KMS-11 (cell line): ENCODE data around the gene CDK6.

Source experiments
- H2AFZ ChIP-seq: fragments of 200-600 bp; sonication (generic); 2 replicates; pipeline ENCODE4 v1.6.1; 2016; ENCODE audit warnings: antibody characterized with exemption, mixed run types, low read depth
- H3K27ac ChIP-seq: fragments of 200-600 bp; sonication (generic); 2 replicates; pipeline ENCODE4 v1.6.1; 2016; ENCODE audit warnings: mild to moderate bottlenecking, mixed run types
- H3K27me3 ChIP-seq: fragments of 200-600 bp; sonication (generic); 2 replicates; pipeline ENCODE4 v1.6.1; 2017; ENCODE audit warnings: mild to moderate bottlenecking, low read depth, mixed run types, moderate library complexity; ENCODE audit not compliant: insufficient read depth
- H3K36me3 ChIP-seq: fragments of 200-600 bp; sonication (generic); 2 replicates; pipeline ENCODE4 v1.6.1; 2017; ENCODE audit warnings: mild to moderate bottlenecking, mixed run types; ENCODE audit not compliant: insufficient read depth
- H3K4me1 ChIP-seq: fragments of 200-600 bp; sonication (generic); 2 replicates; pipeline ENCODE4 v1.6.1; 2016; ENCODE audit warnings: mild to moderate bottlenecking, low read depth, mixed run types; ENCODE audit not compliant: poor library complexity, severe bottlenecking
- H3K4me2 ChIP-seq: fragments of 200-600 bp; sonication (generic); 2 replicates; pipeline ENCODE4 v1.7.0; 2016; ENCODE audit warnings: mild to moderate bottlenecking, mixed run types
- H3K4me3 ChIP-seq: fragments of 200-600 bp; sonication (generic); IDR thresholded peaks from 2 replicates; pipeline ENCODE4 v1.6.1; 2017; ENCODE audit warnings: low read depth, low read length, mixed read lengths; ENCODE audit not compliant: insufficient read depth
- H3K79me2 ChIP-seq: fragments of 200-600 bp; sonication (generic); 2 replicates; pipeline ENCODE4 v1.6.1; 2016; ENCODE audit warnings: low read depth, mixed run types; ENCODE audit not compliant: insufficient read depth
- H3K9ac ChIP-seq: fragments of 200-600 bp; sonication (generic); 2 replicates; pipeline ENCODE4 v1.6.1; 2016; ENCODE audit warnings: mild to moderate bottlenecking, mixed run types
- H4K20me1 ChIP-seq: fragments of 200-600 bp; sonication (generic); 2 replicates; pipeline ENCODE4 v1.6.1; 2016; ENCODE audit warnings: mild to moderate bottlenecking, mixed run types; ENCODE audit not compliant: insufficient read depth
- TF ChIP-seq, protein P1 (sequence below): fragments of 200-600 bp; sonication (generic); conservative IDR thresholded peaks from 2 replicates; pipeline ENCODE4 v1.6.1; 2017; ENCODE audit warnings: low read depth, mild to moderate bottlenecking, antibody characterized with exemption, low read length, moderate library complexity, mixed read lengths

Gene CDK6

DNA sequence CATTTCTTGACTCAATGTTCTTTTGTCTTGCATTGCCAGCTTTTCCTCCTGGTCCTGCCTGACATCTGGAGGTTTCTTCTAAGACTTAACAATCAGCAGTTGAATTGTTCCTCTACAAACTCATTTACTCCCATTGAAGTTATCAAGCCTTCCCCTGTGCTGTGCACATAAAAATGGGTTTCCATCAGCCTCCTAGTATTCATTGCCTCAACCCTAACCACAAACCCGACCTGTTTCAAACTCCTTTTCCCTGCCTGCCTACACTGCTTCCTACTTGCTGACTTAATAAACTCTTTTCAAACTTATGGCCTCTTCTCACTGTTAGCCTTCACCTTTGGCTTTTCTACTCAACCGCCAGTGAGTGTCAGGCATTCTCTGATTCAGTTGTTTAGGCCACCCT, 9.4 kb upstream of the CDK6 start:
- Histone ChIP-seq H3K4me1 (no peaks in the 10 kb centered on the region), H3K4me3 (no peak overlapping the region), H3K36me3 (no peaks in the 10 kb centered on the region), H4K20me1 (no peaks in the 10 kb centered on the region), H3K27me3 (no peaks in the 10 kb centered on the region), H3K79me2 (no peaks in the 10 kb centered on the region), H2AFZ (no peak overlapping the region), H3K27ac (no peak overlapping the region), H3K9ac (no peak overlapping the region), H3K4me2 (no peak overlapping the region)
- TF ChIP-seq, protein P1, sequence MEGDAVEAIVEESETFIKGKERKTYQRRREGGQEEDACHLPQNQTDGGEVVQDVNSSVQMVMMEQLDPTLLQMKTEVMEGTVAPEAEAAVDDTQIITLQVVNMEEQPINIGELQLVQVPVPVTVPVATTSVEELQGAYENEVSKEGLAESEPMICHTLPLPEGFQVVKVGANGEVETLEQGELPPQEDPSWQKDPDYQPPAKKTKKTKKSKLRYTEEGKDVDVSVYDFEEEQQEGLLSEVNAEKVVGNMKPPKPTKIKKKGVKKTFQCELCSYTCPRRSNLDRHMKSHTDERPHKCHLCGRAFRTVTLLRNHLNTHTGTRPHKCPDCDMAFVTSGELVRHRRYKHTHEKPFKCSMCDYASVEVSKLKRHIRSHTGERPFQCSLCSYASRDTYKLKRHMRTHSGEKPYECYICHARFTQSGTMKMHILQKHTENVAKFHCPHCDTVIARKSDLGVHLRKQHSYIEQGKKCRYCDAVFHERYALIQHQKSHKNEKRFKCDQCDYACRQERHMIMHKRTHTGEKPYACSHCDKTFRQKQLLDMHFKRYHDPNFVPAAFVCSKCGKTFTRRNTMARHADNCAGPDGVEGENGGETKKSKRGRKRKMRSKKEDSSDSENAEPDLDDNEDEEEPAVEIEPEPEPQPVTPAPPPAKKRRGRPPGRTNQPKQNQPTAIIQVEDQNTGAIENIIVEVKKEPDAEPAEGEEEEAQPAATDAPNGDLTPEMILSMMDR = no peak

DNA sequence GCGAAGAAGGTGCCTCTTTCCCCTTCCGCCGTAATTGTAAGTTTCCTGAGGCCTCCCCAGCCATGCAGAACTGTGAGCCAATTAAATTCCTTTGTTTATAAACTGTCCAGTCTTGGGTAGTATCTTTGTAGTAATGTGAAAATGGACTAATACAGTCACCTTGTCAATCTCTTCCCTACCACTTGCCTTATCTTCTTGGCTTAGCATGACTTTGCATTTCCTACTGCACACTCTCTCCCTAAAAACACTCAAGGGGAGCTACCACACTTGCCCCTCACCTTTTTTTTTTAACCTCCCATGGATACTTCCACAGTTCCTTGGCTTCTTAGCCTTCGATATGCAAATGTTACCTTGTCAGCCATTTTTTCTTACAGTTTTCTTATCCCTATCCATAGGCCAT, 7.4 kb upstream of the CDK6 start:
- Histone ChIP-seq H2AFZ (no peak overlapping the region), H3K9ac (no peak overlapping the region), H3K4me2 (no peak overlapping the region), H3K4me3 (no peak overlapping the region), H3K79me2 (no peaks in the 10 kb centered on the region), H4K20me1 (no peaks in the 10 kb centered on the region), H3K27ac (no peak overlapping the region), H3K27me3 (no peaks in the 10 kb centered on the region), H3K36me3 (no peaks in the 10 kb centered on the region), H3K4me1 (no peaks in the 10 kb centered on the region)
- TF ChIP-seq, protein P1 = no peak

DNA sequence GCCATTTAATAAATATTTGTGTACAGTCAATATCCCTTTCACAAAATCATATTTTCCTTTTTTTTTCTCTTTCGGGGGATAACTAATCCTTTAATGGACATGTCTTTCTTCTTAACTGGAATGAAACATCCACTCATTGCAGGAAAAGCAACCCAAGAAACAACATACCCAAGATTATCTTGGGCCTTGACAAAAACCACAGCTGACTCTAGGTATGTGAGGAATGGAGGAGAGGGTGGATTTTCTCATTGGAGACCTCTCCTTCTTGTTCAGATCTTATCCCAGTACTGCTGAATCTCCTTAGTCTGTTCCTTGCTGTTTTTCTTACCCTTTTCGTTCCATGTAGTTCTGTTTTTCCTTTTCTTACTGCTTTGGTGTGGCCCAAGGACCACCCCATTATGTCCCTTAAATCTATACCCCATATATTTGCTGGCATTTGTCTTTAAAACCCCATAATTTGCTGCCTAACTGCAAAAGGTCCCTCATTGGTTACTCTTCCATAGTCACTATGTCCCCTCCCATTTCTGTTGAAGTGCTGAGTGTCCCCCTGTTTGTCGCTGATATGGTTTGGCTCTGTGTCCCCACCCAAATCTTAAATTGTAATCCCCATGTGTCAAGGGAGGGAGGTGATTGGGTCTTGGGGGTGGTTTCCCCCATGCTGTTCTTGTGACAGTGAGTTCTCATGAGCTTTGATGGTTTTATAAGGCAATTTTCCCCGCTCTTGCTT, 6.8 kb upstream of the CDK6 start:
- H3K36me3 ChIP-seq = no peaks in the 10 kb centered on the region
- H3K79me2 ChIP-seq = no peaks in the 10 kb centered on the region
- TF ChIP-seq, protein P1 = no peak
- H3K4me2 ChIP-seq = no peak overlapping the region
- no peak overlapping the region for H2AFZ ChIP-seq
- no peaks in the 10 kb centered on the region for H4K20me1 ChIP-seq
- peaks cover 5% of the 10 kb centered on the region for H3K4me1 ChIP-seq
- H3K4me3 ChIP-seq = no peak overlapping the region
- H3K9ac ChIP-seq = no peak overlapping the region
- no peak overlapping the region for H3K27ac ChIP-seq
- H3K27me3 ChIP-seq = no peaks in the 10 kb centered on the region; the same call in 1 of the 2 replicates

DNA sequence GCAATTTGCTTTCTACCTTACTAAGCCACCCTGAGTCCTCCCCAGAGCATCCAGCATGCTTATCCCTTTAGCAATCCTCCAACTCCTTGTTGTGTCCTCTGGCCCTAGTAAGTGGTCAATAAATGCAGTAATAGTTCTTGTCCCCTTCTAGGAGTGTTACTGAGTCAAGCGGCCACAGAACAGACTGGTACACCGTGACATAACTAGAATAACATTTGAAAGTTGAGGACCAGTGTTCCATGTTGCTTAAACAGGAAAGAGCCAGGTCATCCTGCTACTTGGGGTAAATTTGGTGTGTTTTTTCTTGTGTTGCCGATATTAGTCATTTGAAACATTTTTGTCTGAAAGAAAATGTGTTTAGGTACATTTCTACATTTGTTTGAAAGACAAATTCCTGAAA, 4.8 kb upstream of the CDK6 start:
- Histone ChIP-seq H3K79me2 (0 out of 2 replicates have a peak, but pooled peaks cover 5% of the 10 kb centered on the region), H3K4me3 (no peak overlapping the region), H3K27ac (no peak overlapping the region), H3K27me3 (no peaks in the 10 kb centered on the region; the same call in 1 of the 2 replicates), H3K36me3 (no peaks in the 10 kb centered on the region), H2AFZ (no peak overlapping the region), H3K9ac (no peak overlapping the region), H3K4me1 (peaks cover 17% of the 10 kb centered on the region), H3K4me2 (no peak overlapping the region), H4K20me1 (no peaks in the 10 kb centered on the region)
- TF ChIP-seq, protein P1 = no peak
